ENCODE data around the gene PCSK7. TPM values are rescaled to one million over a fixed set of nuclear protein-coding genes. Genes with fewer than 3 reads are reported as not detected.

PCSK7 gene
- total and polyA plus RNA-seq, 2 donors (not counting 3 experiments of a cell fraction or from before 2014, with no cell fraction given): 40.8 to 72.7 TPM

DNA sequence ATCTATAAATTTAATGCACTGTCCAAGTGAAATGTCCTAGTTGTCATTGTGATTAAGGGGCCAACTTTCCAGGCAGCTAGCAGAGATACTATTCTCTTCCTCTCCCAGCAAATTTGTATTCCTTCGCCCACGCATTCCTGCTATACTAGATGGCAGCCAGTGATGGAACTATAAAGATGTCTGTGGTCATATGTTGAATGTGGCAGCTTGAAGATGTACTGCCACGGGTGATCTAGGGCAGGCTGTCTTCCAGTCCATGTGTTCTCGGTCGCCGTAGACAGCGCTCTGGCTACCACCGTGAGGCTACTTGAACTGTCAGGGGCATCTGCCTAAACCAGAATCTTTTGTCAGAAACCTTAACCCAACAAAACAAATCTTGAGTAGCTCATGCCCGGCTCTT, 61.7 kb downstream of the PCSK7 start:
- Histone ChIP-seq H3K36me3 (ENCODE audit: control insufficient read depth in 2 of 2, extremely low read depth in 1 of 2, insufficient read depth in 2 of 2, low read length in 2 of 2) (peaks cover 12 to 22% of the 10 kb centered on the region in 2 experiments), H3K4me3 (replicated peaks in 1 of 3; ENCODE audit: insufficient read depth in 1 of 3, low read depth in 1 of 3, low read length in 3 of 3) (no peak overlapping the region), H3K4me1 (ENCODE audit: control insufficient read depth, extremely low read depth, insufficient read depth, low read length) (peaks cover 14% of the 10 kb centered on the region), H3K9ac (replicated peaks; ENCODE audit: extremely low read depth, insufficient read depth, low read length) (no peak overlapping the region), H3K79me2 (ENCODE audit: control insufficient read depth, insufficient read depth, low read length) (peaks cover 2% of the 10 kb centered on the region), H3K9me3 (replicated peaks; ENCODE audit: control insufficient read depth, insufficient read depth, low read length) (no peaks in the 10 kb centered on the region), H2AFZ (ENCODE audit: low read depth, low read length) (no peak overlapping the region), H4K20me1 (replicated peaks; ENCODE audit: control insufficient read depth, extremely low read depth, insufficient read depth, low read length) (no peaks in the 10 kb centered on the region), H3K27ac (ENCODE audit: insufficient read depth, low read depth, low read length) (no peak overlapping the region), H3K27me3 (ENCODE audit: control insufficient read depth in 2 of 2, insufficient read depth in 2 of 2, low read length in 2 of 2) (no peaks in the 10 kb centered on the region), H3K4me2 (ENCODE audit: insufficient read depth, low read length) (no peak overlapping the region), H3K9me1 (replicated peaks; ENCODE audit: control insufficient read depth, extremely low read depth, insufficient read depth, low read length) (no peaks in the 10 kb centered on the region)
- CTCF ChIA-PET: interaction anchor here (1.0 to 1.7 kb wide), 3 partner anchors 8 to 12 kb away, joined by 3 to 7 read pairs (median 3); partner anchors contain the start of gene SIDT2
- FAIRE-seq: no peak
- no TSS peak for BruUV-seq (replicated peaks)
- intact Hi-C loops (cut with micrococcal nuclease) (no loop called here), dilution Hi-C loops (cut with MboI; ENCODE audit: extremely low pct_ligation_motif_present, low sequenced_read_pairs) (no loop called here)
- TF ChIP-seq, protein P1, sequence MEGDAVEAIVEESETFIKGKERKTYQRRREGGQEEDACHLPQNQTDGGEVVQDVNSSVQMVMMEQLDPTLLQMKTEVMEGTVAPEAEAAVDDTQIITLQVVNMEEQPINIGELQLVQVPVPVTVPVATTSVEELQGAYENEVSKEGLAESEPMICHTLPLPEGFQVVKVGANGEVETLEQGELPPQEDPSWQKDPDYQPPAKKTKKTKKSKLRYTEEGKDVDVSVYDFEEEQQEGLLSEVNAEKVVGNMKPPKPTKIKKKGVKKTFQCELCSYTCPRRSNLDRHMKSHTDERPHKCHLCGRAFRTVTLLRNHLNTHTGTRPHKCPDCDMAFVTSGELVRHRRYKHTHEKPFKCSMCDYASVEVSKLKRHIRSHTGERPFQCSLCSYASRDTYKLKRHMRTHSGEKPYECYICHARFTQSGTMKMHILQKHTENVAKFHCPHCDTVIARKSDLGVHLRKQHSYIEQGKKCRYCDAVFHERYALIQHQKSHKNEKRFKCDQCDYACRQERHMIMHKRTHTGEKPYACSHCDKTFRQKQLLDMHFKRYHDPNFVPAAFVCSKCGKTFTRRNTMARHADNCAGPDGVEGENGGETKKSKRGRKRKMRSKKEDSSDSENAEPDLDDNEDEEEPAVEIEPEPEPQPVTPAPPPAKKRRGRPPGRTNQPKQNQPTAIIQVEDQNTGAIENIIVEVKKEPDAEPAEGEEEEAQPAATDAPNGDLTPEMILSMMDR (IDR thresholded peaks at IDR 0.05; ENCODE audit: extremely low read depth in 1 of 2, insufficient read depth in 1 of 2, low read depth in 1 of 2, low read length in 2 of 2): no peak
- TF ChIP-seq GATA2 (IDR thresholded peaks at IDR 0.05; ENCODE audit: insufficient read depth, insufficient read length, low read depth, low read length) (no peak), EZH2 (IDR thresholded peaks at IDR 0.05; ENCODE audit: borderline replicate concordance, low read depth, low read length, severe bottlenecking) (no peak), POLR2AphosphoS5 (IDR thresholded peaks at IDR 0.05; ENCODE audit: insufficient read depth, low read depth, low read length) (no peak), FOS (IDR thresholded peaks at IDR 0.05; ENCODE audit: borderline replicate concordance, insufficient read depth, low read length) (no peak), JUN (IDR thresholded peaks at IDR 0.05; ENCODE audit: borderline replicate concordance, insufficient read depth, insufficient read length, low read depth) (no peak), MYC (IDR thresholded peaks at IDR 0.05; ENCODE audit: low read depth, low read length) (no peak), POLR2A (IDR thresholded peaks at IDR 0.05; ENCODE audit: low read depth, low read length) (no peak)
- TF ChIP-seq, protein P2, sequence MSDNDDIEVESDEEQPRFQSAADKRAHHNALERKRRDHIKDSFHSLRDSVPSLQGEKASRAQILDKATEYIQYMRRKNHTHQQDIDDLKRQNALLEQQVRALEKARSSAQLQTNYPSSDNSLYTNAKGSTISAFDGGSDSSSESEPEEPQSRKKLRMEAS (IDR thresholded peaks at IDR 0.05; ENCODE audit: insufficient read depth, insufficient read length): no peak
- DNase-seq (ENCODE audit: low read depth, low spot score): no peak
- POLR2A ChIA-PET: no interaction called here
